ENCODE measurements around the gene KCNIP4. TPM values are rescaled to one million over a fixed set of nuclear protein-coding genes. Genes with fewer than 3 reads are reported as not detected.

Gene KCNIP4
- polyA plus RNA-seq, 1 donor (not counting 4 experiments of a cell fraction or from before 2014, with no cell fraction given) = 0.07 TPM

- Histone ChIP-seq H3K4me1 (ENCODE audit: control insufficient read depth, extremely low read depth, insufficient read depth, low read length) (peaks cover 3% of the 10 kb centered on the region), H3K9me3 (ENCODE audit: control insufficient read depth, low read depth, low read length) (no peaks in the 10 kb centered on the region), H3K27me3 (ENCODE audit: control insufficient read depth, extremely low read depth, insufficient read depth, low read length) (peaks cover 27% of the 10 kb centered on the region), H3K4me2 (ENCODE audit: control insufficient read depth, extremely low read depth, insufficient read depth, low read depth, low read length) (peak overlapping the region; percentile 67), H4K20me1 (ENCODE audit: control insufficient read depth, extremely low read depth, insufficient read depth, low read length) (no peaks in the 10 kb centered on the region), H3K27ac (ENCODE audit: control insufficient read depth, insufficient read depth, low read length) (no peak overlapping the region), H3K79me2 (ENCODE audit: control insufficient read depth, insufficient read depth, low read length) (no peaks in the 10 kb centered on the region), H2AFZ (ENCODE audit: control insufficient read depth, low read length) (peak overlapping the region; percentile 60), H3K4me3 (ENCODE audit: control insufficient read depth in 2 of 3, extremely low read depth in 1 of 3, insufficient read depth in 2 of 3, low read depth in 1 of 3, low read length in 3 of 3) (peak overlapping the region in 1 of 3 experiments; percentile 48), H3K9ac (ENCODE audit: control insufficient read depth, extremely low read depth, insufficient read depth, low read length) (no peak overlapping the region), H3K36me3 (ENCODE audit: control insufficient read depth in 2 of 2, extremely low read depth in 1 of 2, insufficient read depth in 2 of 2, low read length in 2 of 2) (no peaks in the 10 kb centered on the region), H3K9me1 (ENCODE audit: control insufficient read depth, extremely low read depth, insufficient read depth, low read length) (no peaks in the 10 kb centered on the region)
- dilution Hi-C loops (cut with MboI; ENCODE audit: extremely low pct_ligation_motif_present, low sequenced_read_pairs) = no loop called here
- DNase-seq (ENCODE audit: low read depth, low spot score) = no peak
- TF ChIP-seq CTCF (optimal IDR thresholded peaks at IDR 0.05 in 1 of 3, IDR thresholded peaks at IDR 0.05 in 1 of 3, conservative IDR thresholded peaks at IDR 0.05 in 1 of 3; ENCODE audit: extremely low read depth in 1 of 3, insufficient read depth in 2 of 3, low read length in 3 of 3) (no peak), EZH2 (IDR thresholded peaks at IDR 0.05; ENCODE audit: low read length) (peak; percentile 71)
- no peak for FAIRE-seq
Observed at GRCh38 chr4:21947791-21948346, 703 bp downstream of the KCNIP4 start.

- no peaks in the 10 kb centered on the region for H4K20me1 ChIP-seq (ENCODE audit: control insufficient read depth, extremely low read depth, insufficient read depth, low read length)
- H3K9ac ChIP-seq (ENCODE audit: control insufficient read depth, extremely low read depth, insufficient read depth, low read length) = no peak overlapping the region
- TF ChIP-seq CTCF (optimal IDR thresholded peaks at IDR 0.05 in 1 of 3, IDR thresholded peaks at IDR 0.05 in 1 of 3, conservative IDR thresholded peaks at IDR 0.05 in 1 of 3; ENCODE audit: extremely low read depth in 1 of 3, insufficient read depth in 2 of 3, low read length in 3 of 3) (no peak), EZH2 (IDR thresholded peaks at IDR 0.05; ENCODE audit: low read length) (no peak)
- no peak overlapping the region for H3K4me3 ChIP-seq (ENCODE audit: control insufficient read depth in 2 of 3, extremely low read depth in 1 of 3, insufficient read depth in 2 of 3, low read depth in 1 of 3, low read length in 3 of 3)
- H3K27ac ChIP-seq (ENCODE audit: control insufficient read depth, insufficient read depth, low read length) = no peak overlapping the region
- H2AFZ ChIP-seq (ENCODE audit: control insufficient read depth, low read length) = no peak overlapping the region
- peaks cover 3% of the 10 kb centered on the region for H3K4me1 ChIP-seq (ENCODE audit: control insufficient read depth, extremely low read depth, insufficient read depth, low read length)
- dilution Hi-C loops (cut with MboI; ENCODE audit: extremely low pct_ligation_motif_present, low sequenced_read_pairs) = no loop called here
- no peak overlapping the region for H3K4me2 ChIP-seq (ENCODE audit: control insufficient read depth, extremely low read depth, insufficient read depth, low read depth, low read length)
- H3K9me3 ChIP-seq (ENCODE audit: control insufficient read depth, low read depth, low read length) = no peaks in the 10 kb centered on the region
- H3K27me3 ChIP-seq (ENCODE audit: control insufficient read depth, extremely low read depth, insufficient read depth, low read length) = peaks cover 27% of the 10 kb centered on the region
- no peaks in the 10 kb centered on the region for H3K79me2 ChIP-seq (ENCODE audit: control insufficient read depth, insufficient read depth, low read length)
- no peaks in the 10 kb centered on the region for H3K9me1 ChIP-seq (ENCODE audit: control insufficient read depth, extremely low read depth, insufficient read depth, low read length)
- no peaks in the 10 kb centered on the region for H3K36me3 ChIP-seq (ENCODE audit: control insufficient read depth in 2 of 2, extremely low read depth in 1 of 2, insufficient read depth in 2 of 2, low read length in 2 of 2)
- DNase-seq (ENCODE audit: low read depth, low spot score) = no peak
- no peak for FAIRE-seq
Observed at GRCh38 chr4:21946858-21947257, 1.7 kb downstream of the KCNIP4 start.

Measured in keratinocyte (primary cell).